ENCODE measurements around the gene ADAMTS12.

GRCh38 chr5:33927685-33928084, 35.9 kb upstream of the ADAMTS12 start:
- TF ChIP-seq CTCF (IDR thresholded peaks at IDR 0.05) (no peak), POLR2AphosphoS5 (IDR thresholded peaks at IDR 0.05) (no peak)
